Skeletal muscle satellite cell (primary cell): ENCODE results near the gene CAPN5.

Experiments
- H3K27me3 ChIP-seq: 2 replicates; pipeline ENCODE4 v1.7.0; 2013; ENCODE audit warnings: low read length; ENCODE audit not compliant: control insufficient read depth, insufficient read depth
- H3K36me3 ChIP-seq: 2 replicates; pipeline ENCODE4 v1.7.0; 2013; ENCODE audit warnings: mild to moderate bottlenecking, control low read depth, low read length; ENCODE audit not compliant: insufficient read depth
- H3K4me1 ChIP-seq: 2 replicates; pipeline ENCODE4 v1.7.0; 2013; ENCODE audit warnings: low read length; ENCODE audit not compliant: control insufficient read depth, insufficient read depth
- H3K4me2 ChIP-seq: 2 replicates; pipeline ENCODE4 v1.7.0; 2013; ENCODE audit warnings: mild to moderate bottlenecking, low read length
- H3K4me3 ChIP-seq: 2 replicates; pipeline ENCODE4 v1.7.0; 2013; ENCODE audit warnings: low read length
- H3K9ac ChIP-seq: 2 replicates; pipeline ENCODE4 v1.7.0; 2013; ENCODE audit warnings: mild to moderate bottlenecking, low read depth, low read length, moderate library complexity
- H3K9me3 ChIP-seq: replicated peaks from 2 replicates; pipeline ENCODE4 v1.7.0; 2013; ENCODE audit warnings: mild to moderate bottlenecking, control low read depth, low read length

Gene CAPN5

DNA sequence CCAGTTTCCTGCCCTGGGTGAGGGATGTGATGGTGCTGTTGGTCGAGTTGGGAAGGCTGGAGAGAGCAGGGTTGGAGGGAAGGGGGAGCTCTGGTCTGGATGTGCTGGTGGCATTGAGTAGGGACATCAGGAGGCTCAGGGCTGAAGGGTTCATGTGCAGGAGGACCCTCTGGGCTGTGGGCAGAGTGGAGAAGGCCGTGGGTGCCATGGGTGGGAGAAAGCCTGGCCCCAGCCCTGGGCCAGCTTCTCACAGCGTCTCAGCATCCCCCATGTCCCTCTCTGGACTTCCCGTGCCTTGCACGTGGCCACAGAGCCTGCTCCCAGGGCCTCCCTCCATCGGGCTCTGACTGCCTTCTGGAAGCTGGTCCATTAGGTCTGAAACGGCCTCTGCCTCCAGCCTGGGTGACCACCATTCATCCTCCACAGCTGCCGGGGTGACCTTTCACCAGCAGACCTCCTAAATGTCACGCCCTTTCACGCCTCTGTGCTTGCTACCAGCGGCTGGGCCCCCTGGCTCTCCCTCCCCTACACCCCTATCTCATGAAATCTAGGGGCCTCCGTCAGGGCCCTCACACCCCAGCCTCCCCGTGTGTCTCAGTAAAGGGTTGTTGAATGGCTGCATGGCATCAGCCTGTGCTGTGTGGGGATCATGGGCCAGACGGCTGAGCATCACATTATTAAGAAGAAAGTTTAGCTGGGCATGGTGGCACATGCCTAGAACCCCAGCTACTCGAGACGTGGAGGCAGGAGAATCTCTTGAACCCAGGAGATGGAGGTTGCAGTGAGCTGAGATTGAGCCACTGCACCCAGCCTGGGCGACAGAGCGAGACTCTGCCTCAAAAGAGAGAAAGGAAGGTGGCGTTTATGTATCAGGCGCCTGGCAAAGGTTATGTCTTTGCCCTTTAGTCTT is 86.8 kb downstream of the CAPN5 start:
- no peaks in the 10 kb centered on the region for H3K36me3 ChIP-seq
- H3K4me1 ChIP-seq, result peaks cover 31% of the 10 kb centered on the region
- no peaks in the 10 kb centered on the region for H3K9me3 ChIP-seq
- no peak overlapping the region for H3K4me3 ChIP-seq
- H3K27me3 ChIP-seq, result peaks cover 25% of the 10 kb centered on the region
- no peak overlapping the region for H3K9ac ChIP-seq
- H3K4me2 ChIP-seq, result no peak overlapping the region

DNA sequence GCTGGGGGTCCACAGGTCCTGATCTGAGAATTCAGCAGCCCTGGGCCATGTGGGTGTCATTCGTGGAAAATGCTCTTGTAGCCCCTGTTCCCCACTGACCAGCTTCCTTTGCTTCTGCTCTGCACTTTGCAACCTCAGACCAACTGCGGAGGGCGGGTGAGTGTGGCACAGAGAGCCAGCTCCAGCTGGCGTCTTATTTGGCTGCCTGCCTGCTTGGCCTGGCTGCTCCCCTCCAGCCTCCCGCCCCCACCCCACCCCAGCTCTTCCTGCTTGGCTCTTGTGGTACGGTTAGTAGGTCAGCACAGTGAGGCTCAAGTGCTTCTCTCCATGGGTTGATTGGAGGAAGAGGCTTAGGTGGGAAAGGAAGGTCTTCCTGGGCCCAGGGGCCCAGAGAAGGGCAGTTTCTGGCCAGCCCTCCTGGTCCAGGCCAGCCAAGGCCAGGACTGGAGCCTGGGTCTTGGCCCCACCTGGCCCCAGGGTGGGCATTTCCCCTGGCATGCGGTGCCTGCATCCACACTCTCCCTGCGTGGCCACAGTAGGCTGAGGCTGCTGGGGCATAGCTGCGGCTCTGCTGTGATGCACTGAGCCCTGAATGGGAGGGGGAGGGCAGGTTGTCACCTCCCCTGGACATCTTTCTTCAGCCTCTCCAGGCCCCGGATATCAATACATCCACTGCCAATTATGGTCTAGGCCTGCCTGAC is 87.8 kb downstream of the CAPN5 start:
- H3K27me3 ChIP-seq, result peaks cover 22% of the 10 kb centered on the region
- H3K36me3 ChIP-seq, result no peaks in the 10 kb centered on the region
- H3K4me3 ChIP-seq, result no peak overlapping the region
- peak overlapping the region; percentile 19 for H3K4me2 ChIP-seq
- H3K9ac ChIP-seq, result no peak overlapping the region
- H3K9me3 ChIP-seq, result no peaks in the 10 kb centered on the region
- H3K4me1 ChIP-seq, result peaks cover 31% of the 10 kb centered on the region

DNA sequence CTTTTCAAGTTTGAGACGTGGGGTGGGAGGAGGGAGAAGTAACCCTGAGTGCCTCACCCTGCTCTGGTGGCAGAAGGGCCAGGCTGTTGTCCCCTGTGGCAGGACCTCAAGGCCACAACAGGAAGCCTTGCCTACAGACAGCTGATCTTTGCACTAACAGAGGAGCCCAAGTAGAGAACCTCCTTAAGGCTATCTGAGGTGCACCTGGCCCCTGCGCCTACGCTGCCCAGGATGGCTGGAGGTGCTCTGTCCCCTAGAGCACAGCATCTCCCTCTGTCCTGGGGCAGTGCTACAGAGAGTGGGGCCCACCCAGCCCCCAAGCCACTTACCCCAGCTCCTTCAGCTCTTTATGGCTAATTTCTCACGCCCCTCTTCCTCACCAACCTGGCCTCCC is 88.3 kb downstream of the CAPN5 start:
- Histone ChIP-seq H3K27me3 (peaks cover 26% of the 10 kb centered on the region), H3K9ac (no peak overlapping the region), H3K4me1 (peaks cover 31% of the 10 kb centered on the region)

DNA sequence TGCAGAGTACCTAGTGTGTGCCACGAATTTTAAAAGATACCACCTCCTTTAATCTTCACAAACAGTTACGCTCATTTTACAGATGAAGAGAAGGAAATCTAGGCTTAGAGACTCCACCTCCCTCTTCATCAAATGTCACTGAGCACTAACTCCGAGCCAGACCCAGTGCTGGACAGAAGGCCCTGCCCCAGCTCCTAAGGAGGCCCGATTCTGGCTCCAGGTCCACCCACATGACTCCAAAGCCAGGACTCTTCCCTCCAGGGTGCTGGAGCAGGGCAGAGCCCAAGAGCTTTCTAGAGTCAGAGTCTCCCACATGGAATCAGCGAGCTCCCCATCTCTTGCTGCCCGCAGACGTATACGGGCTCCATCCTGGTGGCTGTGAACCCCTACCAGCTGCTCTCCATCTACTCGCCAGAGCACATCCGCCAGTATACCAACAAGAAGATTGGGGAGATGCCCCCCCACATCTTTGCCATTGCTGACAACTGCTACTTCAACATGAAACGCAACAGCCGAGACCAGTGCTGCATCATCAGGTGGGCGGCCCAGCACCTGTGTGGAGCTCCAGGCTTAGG is 88.9 kb downstream of the CAPN5 start:
- no peaks in the 10 kb centered on the region for H3K9me3 ChIP-seq
- H3K4me1 ChIP-seq, result peaks cover 31% of the 10 kb centered on the region
- H3K4me3 ChIP-seq, result no peak overlapping the region
- H3K4me2 ChIP-seq, result no peak overlapping the region
- H3K27me3 ChIP-seq, result peaks cover 32% of the 10 kb centered on the region
- H3K36me3 ChIP-seq, result no peaks in the 10 kb centered on the region
- H3K9ac ChIP-seq, result no peak overlapping the region

More for the DNA sequence above, 88.3 kb downstream of the CAPN5 start:
- no peaks in the 10 kb centered on the region for H3K9me3 ChIP-seq
- no peak overlapping the region for H3K4me3 ChIP-seq
- no peaks in the 10 kb centered on the region for H3K36me3 ChIP-seq
- H3K4me2 ChIP-seq, result no peak overlapping the region

DNA sequence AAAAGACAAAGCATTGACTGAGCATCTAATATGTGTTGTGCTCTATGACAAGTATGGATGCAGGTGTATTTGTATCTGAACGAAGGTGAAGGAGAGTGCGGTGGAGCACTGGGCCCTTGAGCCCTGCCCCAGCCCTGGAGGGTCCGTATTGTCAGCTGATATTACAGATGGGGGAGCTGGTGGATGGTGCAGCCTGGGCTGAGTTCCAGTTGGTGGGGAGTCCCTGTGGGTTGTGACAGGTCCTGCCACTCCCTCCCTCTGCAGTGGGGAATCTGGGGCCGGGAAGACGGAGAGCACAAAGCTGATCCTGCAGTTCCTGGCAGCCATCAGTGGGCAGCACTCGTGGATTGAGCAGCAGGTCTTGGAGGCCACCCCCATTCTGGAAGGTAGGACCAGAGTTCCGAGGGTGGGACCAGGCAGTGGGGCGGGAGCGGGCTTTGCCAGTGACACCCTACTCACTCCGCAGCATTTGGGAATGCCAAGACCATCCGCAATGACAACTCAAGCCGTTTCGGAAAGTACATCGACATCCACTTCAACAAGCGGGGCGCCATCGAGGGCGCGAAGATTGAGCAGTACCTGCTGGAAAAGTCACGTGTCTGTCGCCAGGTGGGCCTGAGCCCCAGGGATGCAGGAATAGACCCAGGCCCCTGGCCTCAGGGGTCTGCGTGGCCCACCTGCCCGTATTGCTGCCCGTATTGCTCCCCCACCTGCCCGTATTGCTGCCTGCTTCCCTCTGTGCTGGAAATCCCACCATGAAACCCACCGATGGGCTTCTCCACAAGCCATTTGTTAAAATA is 89.8 kb downstream of the CAPN5 start:
- no peaks in the 10 kb centered on the region for H3K36me3 ChIP-seq
- no peak overlapping the region for H3K4me2 ChIP-seq
- H3K27me3 ChIP-seq, result peaks cover 40% of the 10 kb centered on the region

DNA sequence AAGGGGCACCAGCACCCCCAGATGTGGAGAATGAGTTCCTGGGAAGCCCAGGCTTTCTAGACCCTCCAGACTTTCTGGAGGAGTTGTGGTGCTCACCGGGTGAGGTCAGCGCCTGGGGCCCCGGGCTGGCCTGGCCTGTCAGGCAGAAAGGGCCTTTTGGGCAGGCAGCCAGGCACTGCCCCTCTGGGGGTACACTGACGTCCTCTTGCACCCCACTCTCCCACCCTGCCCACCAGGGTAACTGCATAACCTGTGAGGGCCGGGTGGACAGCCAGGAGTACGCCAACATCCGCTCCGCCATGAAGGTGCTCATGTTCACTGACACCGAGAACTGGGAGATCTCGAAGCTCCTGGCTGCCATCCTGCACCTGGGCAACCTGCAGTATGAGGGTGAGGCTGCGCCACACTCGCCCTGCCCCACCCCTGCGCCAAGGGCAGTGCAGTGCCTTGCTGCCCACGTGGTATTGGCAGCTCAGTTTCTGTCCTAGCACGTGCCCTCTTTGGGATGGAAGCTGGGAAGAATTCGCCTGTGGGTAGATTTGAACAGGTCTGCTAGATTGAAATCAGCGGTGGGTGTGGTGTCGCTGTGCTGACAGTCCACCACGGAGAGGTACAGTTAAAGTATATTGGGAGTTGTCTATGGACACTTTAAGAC is 91.4 kb downstream of the CAPN5 start:
- Histone ChIP-seq H3K9ac (no peak overlapping the region), H3K4me2 (no peak overlapping the region), H3K4me1 (peaks cover 10% of the 10 kb centered on the region), H3K36me3 (no peaks in the 10 kb centered on the region), H3K4me3 (no peak overlapping the region), H3K27me3 (peaks cover 43% of the 10 kb centered on the region), H3K9me3 (no peaks in the 10 kb centered on the region)

More for the DNA sequence above, 89.8 kb downstream of the CAPN5 start:
- no peak overlapping the region for H3K4me3 ChIP-seq
- no peaks in the 10 kb centered on the region for H3K9me3 ChIP-seq
- H3K4me1 ChIP-seq, result peaks cover 26% of the 10 kb centered on the region
- H3K9ac ChIP-seq, result no peak overlapping the region

DNA sequence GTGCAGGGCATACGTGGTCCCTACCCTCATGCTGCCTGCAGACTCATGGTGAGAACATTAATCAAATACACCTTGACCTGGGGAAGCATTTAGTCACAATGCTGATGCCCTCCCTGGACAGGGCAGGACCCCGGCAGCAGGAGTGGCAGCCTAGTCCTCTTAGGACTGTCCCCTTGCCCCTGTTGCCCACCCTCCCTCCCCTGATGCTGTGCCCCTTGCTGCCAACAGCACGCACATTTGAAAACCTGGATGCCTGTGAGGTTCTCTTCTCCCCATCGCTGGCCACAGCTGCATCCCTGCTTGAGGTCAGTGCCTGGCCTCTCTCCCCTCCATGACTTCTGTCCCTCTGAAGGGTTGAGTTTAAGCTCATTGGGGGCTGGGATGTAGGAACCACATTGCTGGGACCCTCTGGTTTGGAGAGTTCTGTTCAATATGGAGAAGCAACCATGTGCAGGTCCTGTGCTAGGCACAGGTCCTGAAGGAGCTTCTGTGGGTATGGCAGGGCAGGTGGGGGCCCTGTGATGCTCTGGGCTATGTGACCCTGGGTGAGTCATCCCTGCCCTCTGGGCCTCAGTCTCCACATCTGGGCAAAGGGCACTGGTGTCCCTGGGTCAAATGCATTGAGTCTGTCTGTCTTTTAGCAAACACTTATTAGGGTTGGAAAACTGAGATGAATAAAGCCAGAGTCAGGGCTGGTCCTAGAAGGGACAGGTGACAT is 92.6 kb downstream of the CAPN5 start:
- Histone ChIP-seq H3K4me1 (peaks cover 4% of the 10 kb centered on the region), H3K36me3 (no peaks in the 10 kb centered on the region), H3K4me2 (no peak overlapping the region), H3K9me3 (no peaks in the 10 kb centered on the region), H3K4me3 (no peak overlapping the region), H3K27me3 (peaks cover 45% of the 10 kb centered on the region), H3K9ac (no peak overlapping the region)

DNA sequence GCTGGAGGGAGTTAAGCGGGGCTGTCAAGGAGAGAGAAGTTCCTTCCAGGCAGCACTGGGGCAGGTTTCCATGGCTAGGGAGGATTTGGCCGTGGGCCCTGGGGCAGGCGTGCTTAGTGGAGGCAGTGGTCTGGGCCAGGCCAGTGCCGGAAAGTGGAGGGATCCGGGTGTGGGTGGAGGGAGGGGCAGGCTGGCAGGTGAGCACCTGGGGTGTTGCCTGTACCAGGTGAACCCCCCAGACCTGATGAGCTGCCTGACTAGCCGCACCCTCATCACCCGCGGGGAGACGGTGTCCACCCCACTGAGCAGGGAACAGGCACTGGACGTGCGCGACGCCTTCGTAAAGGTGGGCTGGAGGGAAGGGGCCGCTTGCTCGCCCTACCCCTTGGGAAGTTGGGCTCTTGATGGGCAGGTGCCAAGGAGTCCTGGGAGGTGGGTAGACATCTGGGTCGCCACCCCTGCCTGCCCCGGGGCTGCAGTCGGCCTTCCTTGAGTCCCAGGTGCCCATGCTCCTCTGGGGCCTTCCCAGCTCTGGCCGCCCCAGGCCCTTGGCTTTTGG is 93.2 kb downstream of the CAPN5 start:
- Histone ChIP-seq H3K4me2 (no peak overlapping the region), H3K36me3 (no peaks in the 10 kb centered on the region), H3K9me3 (no peaks in the 10 kb centered on the region), H3K4me3 (no peak overlapping the region), H3K4me1 (no peaks in the 10 kb centered on the region), H3K27me3 (peaks cover 48% of the 10 kb centered on the region), H3K9ac (no peak overlapping the region)

DNA sequence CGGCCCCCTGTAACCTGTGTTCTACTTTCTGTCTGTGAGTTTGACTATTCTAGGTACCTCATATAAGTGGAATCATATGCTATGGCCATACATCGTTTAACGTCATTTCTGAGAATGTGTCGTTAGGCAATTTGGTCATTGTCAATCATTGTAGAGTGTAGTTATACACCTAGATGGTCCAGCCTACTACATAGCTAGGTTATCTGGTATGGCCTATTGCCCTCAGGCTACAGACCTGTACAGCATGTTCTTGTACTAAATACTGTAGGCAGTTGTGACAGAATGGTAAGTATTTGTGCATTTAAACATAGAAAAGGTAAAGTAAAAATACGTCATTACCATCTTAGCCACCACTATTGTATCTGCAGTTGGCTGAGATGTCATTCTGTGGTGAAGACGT is 96.5 kb downstream of the CAPN5 start:
- no peak overlapping the region for H3K4me3 ChIP-seq
- peaks cover 51% of the 10 kb centered on the region for H3K27me3 ChIP-seq
- H3K9me3 ChIP-seq, result no peaks in the 10 kb centered on the region
- H3K36me3 ChIP-seq, result no peaks in the 10 kb centered on the region
- H3K4me1 ChIP-seq, result no peaks in the 10 kb centered on the region
- H3K9ac ChIP-seq, result no peak overlapping the region
- H3K4me2 ChIP-seq, result no peak overlapping the region

DNA sequence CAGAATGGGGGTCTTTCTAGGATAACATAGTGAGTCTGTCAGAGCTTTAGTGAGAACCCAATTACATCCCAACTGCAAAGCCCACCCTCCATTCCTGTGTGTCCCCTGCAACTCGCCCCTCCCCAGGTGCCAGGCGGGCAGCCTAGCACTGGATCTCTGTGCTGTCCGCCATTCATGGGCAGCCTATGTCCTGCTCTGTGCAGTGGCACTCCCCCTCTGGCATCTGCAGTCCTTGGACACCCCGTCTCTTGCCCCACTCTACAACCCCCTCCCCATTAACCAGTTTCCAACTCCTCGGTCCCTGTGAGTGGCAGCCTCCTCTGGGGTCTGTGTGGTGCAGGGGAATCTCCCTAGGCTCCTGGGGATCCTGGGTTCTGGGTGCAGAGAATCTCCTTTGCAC is 98.3 kb downstream of the CAPN5 start:
- Histone ChIP-seq H3K4me3 (no peak overlapping the region), H3K4me1 (no peaks in the 10 kb centered on the region), H3K9me3 (no peaks in the 10 kb centered on the region), H3K9ac (no peak overlapping the region), H3K36me3 (no peaks in the 10 kb centered on the region), H3K27me3 (peaks cover 46% of the 10 kb centered on the region), H3K4me2 (no peak overlapping the region)
